Breast epithelium (tissue), 4 donors: ENCODE data around the gene F8. TPM values are rescaled to one million over a fixed set of nuclear protein-coding genes. Genes with fewer than 3 reads are reported as not detected.
"Not testable (repeated sequence)": the region's sequence is repeated elsewhere in the genome, so short reads cannot be mapped to it uniquely, and the experiment has no call there.

Experiments
- DNase-seq, 2 donors: peaks; one replicate each; pipeline ENCODE4 v3.0.0-alpha.2; 2019; ENCODE audit warnings: low spot score in 2 of 2
- H3K27ac ChIP-seq, 2 donors: fragments of 200-600 bp; sonication (generic) in 1 of 2; one replicate each; pipeline ENCODE4 v1.5.1; 2016 to 2019; ENCODE audit warnings: mild to moderate bottlenecking in 1 of 2
- H3K27me3 ChIP-seq, 2 donors: fragments of 200-600 bp; sonication (generic) in 1 of 2; one replicate each; pipeline versions ENCODE4 v1.5.1 to v1.6.0; 2017 to 2019; ENCODE audit warnings: control low read depth in 1 of 2, mild to moderate bottlenecking in 1 of 2
- H3K36me3 ChIP-seq: fragments of 200-600 bp; one replicate; pipeline ENCODE4 v1.5.1; 2019
- H3K4me1 ChIP-seq, 2 donors: fragments of 200-600 bp; sonication (generic); one replicate each; pipeline ENCODE4 v1.5.1; 2016 to 2019; ENCODE audit warnings: control low read depth in 1 of 2
- H3K4me3 ChIP-seq, 3 donors: fragments of 200-600 bp; sonication (generic); 1 replicate in 2 of 3; 2 replicates in 1 of 3; pipeline ENCODE4 v1.5.1; 2016 to 2019; ENCODE audit warnings: mild to moderate bottlenecking in 3 of 3, moderate library complexity in 2 of 3
- H3K9me3 ChIP-seq, 2 donors: fragments of 200-600 bp; sonication (generic) in 1 of 2; one replicate each; pipeline ENCODE4 v1.5.1; 2016 to 2019; ENCODE audit warnings: control low read depth in 1 of 2
- CTCF ChIP-seq, 3 donors: fragments of 450-650 bp; IDR thresholded peaks; one replicate each; pipeline ENCODE4 v1.5.1; 2016 to 2017; ENCODE audit warnings: antibody characterized with exemption in 3 of 3, mild to moderate bottlenecking in 3 of 3, moderate library complexity in 3 of 3
- POLR2A ChIP-seq: fragments of 450-650 bp; IDR thresholded peaks from one replicate; pipeline ENCODE4 v1.6.1; 2016; ENCODE audit warnings: antibody characterized with exemption, mild to moderate bottlenecking, moderate library complexity
- POLR2AphosphoS5 ChIP-seq, 3 donors: sonication (generic); formaldehyde crosslinking; IDR thresholded peaks; one replicate each; pipeline ENCODE4 v1.6.1; 2017; ENCODE audit warnings: antibody characterized with exemption in 3 of 3
- intact Hi-C: fragments of 100-400 bp; cut with DNase I; formaldehyde crosslinking; loops from one replicate; pipeline ENCODE4 v1.15.1; 2023; ENCODE audit warnings: low total_unique reads
- total RNA-seq, 3 donors: library from RNA; depleted of rRNA; stranded (reverse); fragments of >200 nt; gene quantifications; one replicate each; pipeline ENCODE4 v1.1.0, GENCODE V29; 2016

F8 gene
- total RNA-seq, 3 donors from 2014 or later = 14.6 to 30.2 (median 16.1) TPM

GRCh38 chrX:154873329-154873728 is 149.2 kb downstream of the F8 start:
- Histone ChIP-seq H3K4me1 (no peaks in the 10 kb centered on the region), H3K36me3 (no peaks in the 10 kb centered on the region), H3K27ac (no peak overlapping the region), H3K27me3 (no peaks in the 10 kb centered on the region), H3K4me3 (no peak overlapping the region), H3K9me3 (peaks cover 6 to 28% of the 10 kb centered on the region in 2 donors)
- no peak for DNase-seq
- intact Hi-C loops = no loop called here
- no peak for TF ChIP-seq POLR2AphosphoS5 (IDR thresholded peaks at IDR 0.05)
- no peak for TF ChIP-seq POLR2A
- no peak for TF ChIP-seq CTCF (IDR thresholded peaks at IDR 0.05)

- H3K27me3 ChIP-seq, H3K36me3 ChIP-seq, H3K27ac ChIP-seq, DNase-seq, H3K4me3 ChIP-seq, intact Hi-C loops, H3K4me1 ChIP-seq: not testable (repeated sequence)
- peaks cover 10 to 64% of the 10 kb centered on the region in 2 donors for H3K9me3 ChIP-seq
Observed at GRCh38 chrX:154868522-154868921, 154.0 kb downstream of the F8 start.

GRCh38 chrX:154855256-154855655 is 167.3 kb downstream of the F8 start:
- intact Hi-C loops = no loop called here
- no peak for DNase-seq
- no peaks in the 10 kb centered on the region for H3K27me3 ChIP-seq
- no peak overlapping the region for H3K4me3 ChIP-seq
- H3K27ac ChIP-seq = no peak overlapping the region
- H3K4me1 ChIP-seq = no peaks in the 10 kb centered on the region
- TF ChIP-seq CTCF (IDR thresholded peaks at IDR 0.05) (no peak), POLR2A (no peak), POLR2AphosphoS5 (IDR thresholded peaks at IDR 0.05) (no peak)
- no peaks in the 10 kb centered on the region for H3K36me3 ChIP-seq
- no peaks in the 10 kb centered on the region for H3K9me3 ChIP-seq

DNA sequence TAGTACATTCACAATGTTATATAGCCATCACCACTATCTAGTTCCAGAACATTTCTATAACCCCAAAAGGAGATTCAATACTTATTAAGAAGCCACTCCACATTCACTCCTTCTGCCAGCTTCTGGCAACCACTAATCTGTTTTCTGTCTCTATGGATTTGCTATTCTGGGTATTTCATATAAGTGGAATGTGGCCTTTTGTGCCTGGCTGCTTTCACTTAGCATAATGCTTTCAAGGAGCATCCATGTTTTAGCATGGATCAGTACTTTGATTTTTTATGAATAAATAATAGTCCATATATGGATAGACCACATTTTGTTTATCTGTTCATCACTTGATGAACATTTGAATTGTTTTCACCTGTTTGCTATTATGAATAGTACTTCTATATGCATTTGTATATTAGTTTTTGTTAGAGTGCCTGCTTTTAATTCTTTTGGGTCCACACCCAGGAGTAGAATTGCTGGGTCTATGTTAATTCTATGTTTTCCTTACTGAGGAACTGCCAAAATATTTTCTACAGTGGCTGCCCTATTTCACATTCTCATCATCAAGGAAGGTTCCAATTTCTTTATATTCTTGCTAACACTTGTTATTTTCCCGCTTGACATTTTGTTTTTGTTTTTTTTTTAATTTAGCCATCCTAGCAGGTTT is 171.4 kb downstream of the F8 start:
- Histone ChIP-seq H3K36me3 (no peaks in the 10 kb centered on the region), H3K27me3 (no peaks in the 10 kb centered on the region), H3K27ac (no peak overlapping the region), H3K9me3 (peaks cover 0 to 6% of the 10 kb centered on the region in 2 donors), H3K4me1 (no peaks in the 10 kb centered on the region), H3K4me3 (no peak overlapping the region)
- no peak for DNase-seq
- no peak for TF ChIP-seq POLR2A
- no peak for TF ChIP-seq CTCF (IDR thresholded peaks at IDR 0.05)
- no peak for TF ChIP-seq POLR2AphosphoS5 (IDR thresholded peaks at IDR 0.05)
- intact Hi-C loops = no loop called here

GRCh38 chrX:154840856-154841255 is 181.7 kb downstream of the F8 start:
- Histone ChIP-seq H3K27me3 (no peaks in the 10 kb centered on the region), H3K4me1 (no peaks in the 10 kb centered on the region), H3K27ac (no peak overlapping the region), H3K36me3 (no peaks in the 10 kb centered on the region), H3K9me3 (peaks cover 0 to 4% of the 10 kb centered on the region in 2 donors), H3K4me3 (no peak overlapping the region)
- intact Hi-C loops = no loop called here
- TF ChIP-seq POLR2A = no peak
- no peak for DNase-seq

- intact Hi-C loops = no loop called here
- DNase-seq = no peak
- Histone ChIP-seq H3K4me3 (no peak overlapping the region), H3K36me3 (no peaks in the 10 kb centered on the region), H3K27ac (no peak overlapping the region), H3K27me3 (peaks cover 0 to 6% of the 10 kb centered on the region in 2 donors), H3K9me3 (peaks cover 0 to 4% of the 10 kb centered on the region in 2 donors), H3K4me1 (no peaks in the 10 kb centered on the region)
- no peak for TF ChIP-seq CTCF (IDR thresholded peaks at IDR 0.05)
- no peak for TF ChIP-seq POLR2A
- TF ChIP-seq POLR2AphosphoS5 (IDR thresholded peaks at IDR 0.05) = no peak
Observed at GRCh38 chrX:154836163-154836562, 186.4 kb downstream of the F8 start.
